K562 (cell line): ENCODE data around the gene PSMB4. TPM values are rescaled to one million over a fixed set of nuclear protein-coding genes. Genes with fewer than 3 reads are reported as not detected.
A peak's percentile ranks its signal among the peaks of the same experiment; 100 is the strongest.
"Not testable (repeated sequence)": the region's sequence is repeated elsewhere in the genome, so short reads cannot be mapped to it uniquely, and the experiment has no call there.

Experiments used
- ATAC-seq: fragments of 200-7000 bp; cut with Tn5 transposase; 3 replicates; pipeline ENCODE4 v1.9.1; 2020; ENCODE audit warnings: moderate library complexity
- BruUV-seq: library from RNA; stranded (reverse); fragments of 400-500 nt; replicated peaks from 2 replicates; lab custom pipeline; 2021; lab: Mats Ljungman, UMichigan
- CTCF ChIA-PET: fragments of 300-600 bp; formaldehyde crosslinking; extraction: SDS; loops from one replicate; lab custom pipeline; 2021; ENCODE audit warnings: low intra/inter-chr PET ratio; lab: Yijun Ruan, JAX
- POLR2A ChIA-PET: fragments of 300-600, 350-650 bp; sonication (Branson Sonifier 250); formaldehyde crosslinking; extraction: SDS; loops from one replicate; lab custom pipeline; 2021; ENCODE audit warnings: antibody characterized with exemption, inconsistent platforms; lab: Yijun Ruan, JAX
- DNase-seq, 4 experiments: peaks; one replicate each; pipeline versions ENCODE4 v3.0.0 to v3.0.0-alpha.2; 2011 to 2018; ENCODE audit warnings: low spot score in 3 of 4, mixed read lengths in 3 of 4; ENCODE audit errors: extremely low read depth in 1 of 4
- FAIRE-seq: peaks from 2 replicates; lab custom pipeline; 2011; peaks lifted over from hg19 to GRCh38; lab: Jason Lieb, UNC
- H2AFZ ChIP-seq: 2 replicates; pipeline ENCODE4 v1.6.0; 2011; ENCODE audit warnings: low read depth, low read length, control low read depth, inconsistent platforms
- H3K27ac ChIP-seq: fragments of 200-600 bp; 3 replicates; pipeline ENCODE4 v1.8.0; 2011; ENCODE audit warnings: low read depth, mild to moderate bottlenecking, control low read depth, inconsistent platforms, low read length, moderate library complexity, mixed read lengths; ENCODE audit errors: extremely low read depth
- H3K27me3 ChIP-seq, 2 experiments: fragments of 300-600 bp in 1 of 2; 2 replicates in 1 of 2; 3 replicates in 1 of 2; pipeline versions ENCODE4 v1.6.0 to v1.8.0; 2011; ENCODE audit warnings: inconsistent platforms in 2 of 2, low read length in 2 of 2, mild to moderate bottlenecking in 1 of 2, mixed read lengths in 1 of 2, moderate library complexity in 1 of 2; ENCODE audit not compliant: control insufficient read depth in 2 of 2, insufficient read depth in 2 of 2
- H3K36me3 ChIP-seq: fragments of 300-600 bp; 3 replicates; pipeline ENCODE4 v1.8.0; 2011; ENCODE audit warnings: mild to moderate bottlenecking, low read length, inconsistent platforms; ENCODE audit not compliant: control insufficient read depth, insufficient read depth
- H3K4me1 ChIP-seq, 2 experiments: fragments of 200-600 bp in 1 of 2; replicated peaks in 1 of 2; 2 replicates in 1 of 2; 3 replicates in 1 of 2; pipeline versions ENCODE4 v1.5.1 to v1.8.0; 2011; ENCODE audit warnings: inconsistent platforms in 2 of 2, low read length in 2 of 2, mild to moderate bottlenecking in 1 of 2, mixed read lengths in 1 of 2, moderate library complexity in 1 of 2; ENCODE audit not compliant: control insufficient read depth in 2 of 2, insufficient read depth in 2 of 2
- H3K4me2 ChIP-seq: 2 replicates; pipeline ENCODE4 v1.6.1; 2011; ENCODE audit warnings: low read length, control low read depth, inconsistent platforms, mixed read lengths; ENCODE audit not compliant: insufficient read depth
- H3K4me3 ChIP-seq: fragments of 200-600 bp; sonication (generic), shearing (Covaris generic); 2 replicates; pipeline ENCODE4 v1.5.1; 2016; ENCODE audit warnings: control low read depth, inconsistent platforms
- H3K79me2 ChIP-seq: fragments of 200-600 bp; 3 replicates; pipeline ENCODE4 v1.8.0; 2011; ENCODE audit warnings: low read length, inconsistent platforms; ENCODE audit not compliant: control insufficient read depth, insufficient read depth
- H3K9ac ChIP-seq, 2 experiments: 2 replicates each; pipeline versions ENCODE4 v1.6.0 to v1.6.1; 2011; ENCODE audit warnings: low read depth in 2 of 2, low read length in 2 of 2, control low read depth in 1 of 2, inconsistent platforms in 1 of 2, mild to moderate bottlenecking in 1 of 2, mixed read lengths in 1 of 2; ENCODE audit not compliant: insufficient read depth in 1 of 2
- H3K9me1 ChIP-seq: one replicate; pipeline ENCODE4 v1.6.0; 2011; ENCODE audit warnings: inconsistent platforms, mild to moderate bottlenecking, low read length, moderate library complexity; ENCODE audit not compliant: control insufficient read depth, insufficient read depth
- H3K9me3 ChIP-seq: replicated peaks from 2 replicates; pipeline ENCODE4 v1.5.1; 2011; ENCODE audit warnings: low read depth, low read length, inconsistent platforms; ENCODE audit not compliant: control insufficient read depth, insufficient read depth
- H4K20me1 ChIP-seq: replicated peaks from 2 replicates; pipeline ENCODE4 v1.6.1; 2011; ENCODE audit warnings: low read length, inconsistent platforms, mixed read lengths; ENCODE audit not compliant: control insufficient read depth, insufficient read depth
- GABPB2 ChIP-seq: fragments of 250-450 bp; sonication (Bioruptor Pico); conservative IDR thresholded peaks from 2 replicates; pipeline ENCODE4 v1.5.1; 2021; ENCODE audit warnings: mild to moderate bottlenecking
- ZNF121 ChIP-seq: sonication (generic); formaldehyde crosslinking; conservative IDR thresholded peaks from 2 replicates; pipeline ENCODE4 v1.8.0; 2022; ENCODE audit warnings: missing genetic modification reagents
- WGBS: fragments of 100-300 bp; shearing (Covaris generic); methylation state at CpG from one replicate; pipeline ENCODE4 v1.1.6; 2016; ENCODE audit warnings: low coverage, mixed read lengths; ENCODE audit not compliant: insufficient coverage; ENCODE audit errors: missing lambda C conversion rate; 5-methylcytosine and 5-hydroxymethylcytosine counted together
- in situ Hi-C: fragments of 300-500 bp; cut with MboI; formaldehyde crosslinking; loops from 4 replicates; pipeline ENCODE4 v1.15.0; 2018; ENCODE audit warnings: inconsistent platforms, mixed read lengths
- intact Hi-C: fragments of 100-400 bp; cut with micrococcal nuclease; formaldehyde crosslinking; loops from 2 replicates; pipeline ENCODE4 v1.14.2; 2022
- polyA plus RNA-seq, 8 experiments: library from polyadenylated mRNA; depleted of rRNA in 4 of 8; stranded (reverse) in 5 of 8; unstranded in 3 of 8; fragments of >200 nt; fragmentation: Nextera tagmentation in 2 of 8; fragmentation: Illumina TruSeq in 1 of 8; extraction: Ambion mirVana in 2 of 8; extraction: Trizol in 1 of 8; gene quantifications; 2 replicates each; pipeline versions ENCODE4 v1.2.1 to v1.2.3, GENCODE V29; 2011 to 2014; ENCODE audit warnings: inconsistent platforms in 1 of 8, missing spikeins in 1 of 8
- total RNA-seq, 7 experiments: library from RNA; depleted of rRNA in 6 of 7; stranded (reverse); fragments of >200 nt in 6 of 7; fragmentation: Illumina TruSeq in 2 of 7; extraction: Trizol in 2 of 7; gene quantifications; 2 replicates each; pipeline versions ENCODE4 v1.2.1 to v1.2.3, GENCODE V29; 2011 to 2021; ENCODE audit warnings: low replicate concordance in 1 of 7

PSMB4 gene
- total and polyA plus RNA-seq, 9 of the 15 experiments (the other 6 are each of a cell fraction or from before 2014, with no cell fraction given) = 397 to 674 (median 475) TPM

DNA sequence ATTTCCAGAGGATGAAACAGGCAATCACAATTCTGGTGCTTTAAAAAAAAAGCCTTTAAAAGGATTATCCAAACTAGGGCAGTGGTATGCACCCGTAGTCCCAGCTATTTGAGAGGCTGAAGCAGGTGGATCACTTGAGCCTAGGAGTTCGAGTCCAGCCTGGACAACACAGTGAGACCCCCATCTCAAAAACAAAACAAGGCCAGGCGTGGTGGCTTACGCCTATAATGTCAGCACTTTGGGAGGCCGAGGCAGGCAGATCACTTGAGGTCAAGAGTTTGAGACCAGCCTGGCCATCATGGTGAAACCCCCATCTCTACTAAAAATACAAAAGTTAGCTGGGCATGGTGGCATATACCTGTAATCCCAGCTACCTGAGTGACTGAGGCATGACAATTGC is 34.5 kb downstream of the PSMB4 start:
- CTCF ChIA-PET, H3K9ac ChIP-seq, FAIRE-seq, BruUV-seq, in situ Hi-C loops, intact Hi-C loops, H3K4me1 ChIP-seq, POLR2A ChIA-PET, H3K27ac ChIP-seq, H4K20me1 ChIP-seq, H3K4me3 ChIP-seq, H3K9me3 ChIP-seq, H2AFZ ChIP-seq, ATAC-seq, H3K4me2 ChIP-seq, DNase-seq, H3K9me1 ChIP-seq, H3K27me3 ChIP-seq: not testable (repeated sequence)
- Histone ChIP-seq H3K36me3 (peaks cover 25% of the 10 kb centered on the region; the same call in 2 of the 3 replicates), H3K79me2 (peaks cover 33% of the 10 kb centered on the region)
- WGBS = 89% methylated on average over 5 of the region's 5 CpGs
- peak; percentile 34 for TF ChIP-seq ZNF121 (CRISPR knock-in tag)

DNA sequence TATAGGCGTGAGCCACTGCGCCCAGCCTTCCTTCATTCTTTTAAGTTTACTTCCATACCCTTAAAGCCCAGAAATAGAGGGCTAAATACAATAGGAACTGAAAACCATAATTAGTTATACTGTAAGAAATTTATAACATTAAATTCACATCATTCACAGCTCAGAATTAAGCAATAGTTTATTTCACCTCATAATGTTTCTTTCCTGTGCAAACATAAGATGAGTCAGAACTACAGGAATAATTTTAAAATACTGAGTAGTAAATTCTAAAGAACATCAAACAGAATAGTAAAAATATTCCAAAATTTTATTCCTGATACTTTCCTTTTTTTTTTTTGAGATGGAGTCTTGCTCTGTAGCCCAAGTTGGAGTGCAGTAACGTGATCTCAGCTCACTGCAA is 35.8 kb downstream of the PSMB4 start:
- Histone ChIP-seq H3K9me3 (no peaks in the 10 kb centered on the region), H3K4me3 (no peak overlapping the region), H3K36me3 (peaks cover 24% of the 10 kb centered on the region; the same call in 2 of the 3 replicates), H3K4me2 (no peak overlapping the region), H3K27ac (no peak overlapping the region), H3K9me1 (no peaks in the 10 kb centered on the region), H2AFZ (no peak overlapping the region), H3K79me2 (peaks cover 46% of the 10 kb centered on the region), H4K20me1 (no peaks in the 10 kb centered on the region), H3K9ac (no peak overlapping the region), H3K4me1 (no peaks in the 10 kb centered on the region), H3K27me3 (no peaks in the 10 kb centered on the region)
- no peak for ATAC-seq
- in situ Hi-C loops = no loop called here
- POLR2A ChIA-PET = interaction anchor here (0.6 kb wide), 1 partner anchor 1115 kb away, joined by 3 read pairs; no protein-coding TSS in a partner anchor
- CTCF ChIA-PET = no interaction called here
- FAIRE-seq = no peak
- WGBS = 74% methylated on average over 3 of the region's 3 CpGs
- intact Hi-C loops = no loop called here
- no TSS peak for BruUV-seq
- no peak for TF ChIP-seq GABPB2 (CRISPR knock-in tag)
- DNase-seq = no peak
